NT2/D1 (cell line): Measurements from ENCODE around the gene TARS1.

ENCODE experiments used
- DNase-seq: peaks from one replicate; pipeline ENCODE4 v3.0.0-alpha.2; 2011; ENCODE audit warnings: low read depth, low spot score
- H3K27me3 ChIP-seq: 2 replicates; pipeline ENCODE4 v1.6.0; 2011; ENCODE audit warnings: mild to moderate bottlenecking; ENCODE audit not compliant: insufficient read length, insufficient read depth
- H3K36me3 ChIP-seq: 2 replicates; pipeline ENCODE4 v1.6.1; 2011; ENCODE audit warnings: mild to moderate bottlenecking, low read length, mixed read lengths; ENCODE audit not compliant: insufficient read depth, insufficient read length
- H3K4me1 ChIP-seq: 2 replicates; pipeline ENCODE4 v1.5.1; 2011; ENCODE audit not compliant: insufficient read depth, insufficient read length
- H3K4me3 ChIP-seq: 2 replicates; pipeline ENCODE4 v1.5.1; 2011; ENCODE audit warnings: low read depth; ENCODE audit not compliant: insufficient read length
- H3K9ac ChIP-seq: 2 replicates; pipeline ENCODE4 v1.6.0; 2011; ENCODE audit warnings: low read depth; ENCODE audit not compliant: insufficient read length
- H3K9me3 ChIP-seq: 2 replicates; pipeline ENCODE4 v1.5.1; 2011; ENCODE audit warnings: mild to moderate bottlenecking, low read length; ENCODE audit not compliant: insufficient read depth
- SUZ12 ChIP-seq: IDR thresholded peaks from 2 replicates; pipeline ENCODE4 v1.6.1; 2011; ENCODE audit not compliant: insufficient read length, insufficient read depth; ENCODE audit errors: extremely low read depth
- YY1 ChIP-seq: IDR thresholded peaks from 2 replicates; pipeline ENCODE4 v1.6.1; 2011; ENCODE audit not compliant: insufficient read length, insufficient read depth
- ZNF274 ChIP-seq: IDR thresholded peaks from 2 replicates; pipeline ENCODE4 v1.6.1; 2011; ENCODE audit warnings: mild to moderate bottlenecking, low read depth, low read length

Gene TARS1

GRCh38 chr5:33476992-33477391, 36.2 kb downstream of the TARS1 start:
- H3K4me1 ChIP-seq: no peaks in the 10 kb centered on the region
- H3K9ac ChIP-seq: no peak overlapping the region
- no peaks in the 10 kb centered on the region for H3K27me3 ChIP-seq
- H3K9me3 ChIP-seq: peaks cover 15% of the 10 kb centered on the region
- TF ChIP-seq ZNF274: no peak
- TF ChIP-seq SUZ12: no peak
- DNase-seq: no peak
- no peak overlapping the region for H3K4me3 ChIP-seq
- peaks cover 50% of the 10 kb centered on the region for H3K36me3 ChIP-seq

- no peaks in the 10 kb centered on the region for H3K4me1 ChIP-seq
- TF ChIP-seq ZNF274 (no peak), SUZ12 (no peak), YY1 (no peak)
- H3K9ac ChIP-seq: no peak overlapping the region
- peaks cover 15% of the 10 kb centered on the region for H3K9me3 ChIP-seq
- no peaks in the 10 kb centered on the region for H3K27me3 ChIP-seq
- H3K4me3 ChIP-seq: no peak overlapping the region
- H3K36me3 ChIP-seq: peaks cover 44% of the 10 kb centered on the region
- DNase-seq: no peak
Measured at GRCh38 chr5:33477816-33478215, 37.1 kb downstream of the TARS1 start.

DNA sequence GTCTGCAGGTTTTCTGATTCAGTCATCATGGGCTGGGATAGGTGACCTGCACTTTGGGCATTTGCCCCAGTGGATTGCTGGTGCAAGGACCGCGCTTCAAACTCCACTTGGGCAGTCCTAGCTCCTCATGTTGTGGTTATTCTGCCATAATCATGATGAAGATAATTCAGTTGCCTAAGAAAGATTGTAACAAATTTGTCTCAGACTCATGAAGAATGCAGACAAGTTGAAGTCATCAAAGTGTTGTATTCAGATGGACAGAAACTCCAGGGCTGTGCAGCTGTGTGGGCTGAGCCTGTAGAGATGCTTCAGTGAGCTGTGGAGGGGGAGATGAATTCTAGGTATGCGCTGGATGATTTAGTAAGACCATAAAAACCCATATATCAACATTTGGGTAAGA, 38.5 kb downstream of the TARS1 start:
- no peaks in the 10 kb centered on the region for H3K4me1 ChIP-seq
- peaks cover 9% of the 10 kb centered on the region for H3K9me3 ChIP-seq
- H3K4me3 ChIP-seq: no peak overlapping the region
- H3K36me3 ChIP-seq: peaks cover 34% of the 10 kb centered on the region
- TF ChIP-seq SUZ12: no peak
- TF ChIP-seq YY1: no peak
- no peak for TF ChIP-seq ZNF274
- DNase-seq: no peak
- H3K9ac ChIP-seq: no peak overlapping the region
- H3K27me3 ChIP-seq: no peaks in the 10 kb centered on the region

DNA sequence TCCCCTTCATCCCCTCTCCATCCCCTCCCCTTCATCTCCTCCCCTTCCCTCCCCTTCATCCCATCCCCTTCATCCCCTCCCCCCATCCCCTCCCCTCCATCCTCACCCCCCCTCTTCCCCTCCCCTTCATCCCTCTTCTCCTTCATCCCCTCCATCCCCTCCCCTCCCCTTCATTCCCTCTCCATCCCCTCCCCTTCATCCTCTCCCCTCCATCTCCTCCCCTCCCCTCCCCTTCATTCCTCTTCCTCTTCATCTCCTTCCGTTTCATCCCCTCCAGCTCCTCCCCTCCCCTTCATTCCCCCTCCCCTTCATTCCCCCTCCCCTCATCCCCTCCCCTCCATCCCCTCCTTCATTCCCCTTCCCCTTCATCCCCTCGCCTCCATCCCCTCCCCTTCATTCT, 40.1 kb downstream of the TARS1 start:
- no peak for DNase-seq
- no peaks in the 10 kb centered on the region for H3K4me1 ChIP-seq
- H3K36me3 ChIP-seq: peaks cover 20% of the 10 kb centered on the region
- no peak overlapping the region for H3K9ac ChIP-seq
- no peaks in the 10 kb centered on the region for H3K27me3 ChIP-seq
- no peaks in the 10 kb centered on the region for H3K9me3 ChIP-seq
- TF ChIP-seq SUZ12 (no peak), YY1 (no peak), ZNF274 (no peak)
- no peak overlapping the region for H3K4me3 ChIP-seq

- TF ChIP-seq SUZ12: no peak
- no peak for TF ChIP-seq ZNF274
- no peak for TF ChIP-seq YY1
- H3K27me3 ChIP-seq: no peaks in the 10 kb centered on the region
- H3K36me3 ChIP-seq: peaks cover 8% of the 10 kb centered on the region
- no peaks in the 10 kb centered on the region for H3K9me3 ChIP-seq
- no peak overlapping the region for H3K4me3 ChIP-seq
- no peaks in the 10 kb centered on the region for H3K4me1 ChIP-seq
- no peak overlapping the region for H3K9ac ChIP-seq
- peak; percentile 25 for DNase-seq
Measured at GRCh38 chr5:33482335-33482734, 41.6 kb downstream of the TARS1 start.

GRCh38 chr5:33487236-33487635, 46.5 kb downstream of the TARS1 start:
- no peaks in the 10 kb centered on the region for H3K36me3 ChIP-seq
- no peaks in the 10 kb centered on the region for H3K4me1 ChIP-seq
- no peak for DNase-seq
- TF ChIP-seq SUZ12 (no peak), YY1 (no peak), ZNF274 (no peak)
- no peaks in the 10 kb centered on the region for H3K27me3 ChIP-seq
- no peak overlapping the region for H3K4me3 ChIP-seq
- H3K9ac ChIP-seq: no peak overlapping the region
- H3K9me3 ChIP-seq: peaks cover 10% of the 10 kb centered on the region; the same call in 1 of the 2 replicates

- no peak overlapping the region for H3K9ac ChIP-seq
- no peak for DNase-seq
- H3K9me3 ChIP-seq: peaks cover 10% of the 10 kb centered on the region; the same call in 1 of the 2 replicates
- no peaks in the 10 kb centered on the region for H3K36me3 ChIP-seq
- H3K4me1 ChIP-seq: no peaks in the 10 kb centered on the region
- H3K4me3 ChIP-seq: no peak overlapping the region
- no peaks in the 10 kb centered on the region for H3K27me3 ChIP-seq
- no peak for TF ChIP-seq SUZ12
- TF ChIP-seq ZNF274: no peak
- no peak for TF ChIP-seq YY1
Measured at GRCh38 chr5:33488558-33489355, 48.0 kb downstream of the TARS1 start.
